ENCODE measurements around the gene PPP1R16B.

The PPP1R16B gene

GRCh38 chr20:38828514-38829295, 23.2 kb downstream of the PPP1R16B start:
- DNase-seq = no peak

- DNase-seq = no peak
Measured at GRCh38 chr20:38829296-38829875, 23.9 kb downstream of the PPP1R16B start.

GRCh38 chr20:38830356-38830755, 24.9 kb downstream of the PPP1R16B start:
- DNase-seq = no peak

- DNase-seq = no peak
Measured at GRCh38 chr20:38831049-38831691, 25.7 kb downstream of the PPP1R16B start.

GRCh38 chr20:38831995-38832620, 26.6 kb downstream of the PPP1R16B start:
- no peak for DNase-seq

GRCh38 chr20:38833154-38833856, 27.8 kb downstream of the PPP1R16B start:
- no peak for DNase-seq

GRCh38 chr20:38833857-38834164, 28.3 kb downstream of the PPP1R16B start:
- DNase-seq = no peak

GRCh38 chr20:38834868-38835267, 29.4 kb downstream of the PPP1R16B start:
- no peak for DNase-seq

- DNase-seq = no peak
Measured at GRCh38 chr20:38835792-38836191, 30.3 kb downstream of the PPP1R16B start.

- DNase-seq = no peak
Measured at GRCh38 chr20:38836991-38837390, 31.5 kb downstream of the PPP1R16B start.

GRCh38 chr20:38838326-38838725, 32.8 kb downstream of the PPP1R16B start:
- no peak for DNase-seq

GRCh38 chr20:38839563-38839962, 34.1 kb downstream of the PPP1R16B start:
- DNase-seq = no peak

GRCh38 chr20:38840053-38840893, 34.8 kb downstream of the PPP1R16B start:
- DNase-seq = no peak

GRCh38 chr20:38840894-38841470, 35.5 kb downstream of the PPP1R16B start:
- no peak for DNase-seq

- DNase-seq = no peak
Measured at GRCh38 chr20:38841570-38841969, 36.1 kb downstream of the PPP1R16B start.

- no peak for DNase-seq
Measured at GRCh38 chr20:38842026-38842425, 36.5 kb downstream of the PPP1R16B start.

- no peak for DNase-seq
Measured at GRCh38 chr20:38842558-38842981, 37.1 kb downstream of the PPP1R16B start.

GRCh38 chr20:38843346-38843745, 37.8 kb downstream of the PPP1R16B start:
- DNase-seq = no peak

- DNase-seq = no peak
Measured at GRCh38 chr20:38844963-38845362, 39.5 kb downstream of the PPP1R16B start.

GRCh38 chr20:38847840-38848239, 42.3 kb downstream of the PPP1R16B start:
- DNase-seq = no peak

- no peak for DNase-seq
Measured at GRCh38 chr20:38853759-38854158, 48.3 kb downstream of the PPP1R16B start.

GRCh38 chr20:38854654-38855066, 49.2 kb downstream of the PPP1R16B start:
- no peak for DNase-seq
